Esophagus squamous epithelium (tissue), 5 donors: ENCODE measurements around the gene TUBE1. TPM values are rescaled to one million over a fixed set of nuclear protein-coding genes. Genes with fewer than 3 reads are reported as not detected.
A peak's percentile ranks its signal among the peaks of the same experiment; 100 is the strongest.

ENCODE experiments used
- DNase-seq: peaks from one replicate; lab custom pipeline; 2025; lab: John Stamatoyannopoulos, UW
- H3K27ac ChIP-seq, 4 donors: fragments of 200-600 bp; sonication (generic); one replicate each; pipeline ENCODE4 v1.5.1; 2016 to 2019; ENCODE audit warnings: mild to moderate bottlenecking in 1 of 4
- H3K27me3 ChIP-seq, 4 donors: fragments of 200-600 bp; sonication (generic); 1 replicate in 3 of 4; 2 replicates in 1 of 4; pipeline versions ENCODE4 v1.5.1 to v1.6.0; 2017 to 2021; ENCODE audit warnings: antibody characterized with exemption in 1 of 4
- H3K36me3 ChIP-seq, 3 donors: fragments of 200-600 bp; sonication (generic); one replicate each; pipeline ENCODE4 v1.5.1; 2016 to 2019
- H3K4me1 ChIP-seq, 3 donors: fragments of 200-600 bp; sonication (generic); one replicate each; pipeline ENCODE4 v1.5.1; 2017 to 2019
- H3K4me3 ChIP-seq, 4 donors: fragments of 200-600 bp; sonication (generic); 1 replicate in 3 of 4; 2 replicates in 1 of 4; pipeline ENCODE4 v1.5.1; 2016 to 2019; ENCODE audit warnings: mild to moderate bottlenecking in 2 of 4, moderate library complexity in 1 of 4
- H3K9me3 ChIP-seq, 3 donors: fragments of 200-600 bp; sonication (generic); one replicate each; pipeline ENCODE4 v1.5.1; 2016 to 2019
- POLR2A ChIP-seq, 4 donors: fragments of 450-650 bp; IDR thresholded peaks; one replicate each; pipeline ENCODE4 v1.6.1; 2017; ENCODE audit warnings: antibody characterized with exemption in 4 of 4, mild to moderate bottlenecking in 4 of 4, moderate library complexity in 3 of 4
- WGBS, 2 donors: methylation state at CpG; one replicate each; pipeline ENCODE4 v1.1.5; 2018; 5-methylcytosine and 5-hydroxymethylcytosine counted together
- intact Hi-C: fragments of 100-400 bp; cut with DNase I; formaldehyde crosslinking; loops from one replicate; pipeline ENCODE4 v1.15.0; 2022
- total RNA-seq, 4 donors: library from RNA; depleted of rRNA; stranded (reverse); fragments of >200 nt; gene quantifications; one replicate each; pipeline ENCODE4 v1.1.0, GENCODE V29; 2016
- TF ChIP-seq, protein P1 (sequence below), 6 experiments: fragments of 450-650 bp in 4 of 6; fragments of 200-600 bp in 2 of 6; sonication (generic) in 2 of 6; IDR thresholded peaks; one replicate each; pipeline ENCODE4 v1.5.1; 2016 to 2019; ENCODE audit warnings: antibody characterized with exemption in 6 of 6, mild to moderate bottlenecking in 4 of 6, moderate library complexity in 4 of 6
- donor health status: DM: yes; HTN: yes; CAD: no.

The TUBE1 gene
- total RNA-seq, 4 donors from 2014 or later, result 9.7 to 28.4 (median 12.9) TPM

DNA sequence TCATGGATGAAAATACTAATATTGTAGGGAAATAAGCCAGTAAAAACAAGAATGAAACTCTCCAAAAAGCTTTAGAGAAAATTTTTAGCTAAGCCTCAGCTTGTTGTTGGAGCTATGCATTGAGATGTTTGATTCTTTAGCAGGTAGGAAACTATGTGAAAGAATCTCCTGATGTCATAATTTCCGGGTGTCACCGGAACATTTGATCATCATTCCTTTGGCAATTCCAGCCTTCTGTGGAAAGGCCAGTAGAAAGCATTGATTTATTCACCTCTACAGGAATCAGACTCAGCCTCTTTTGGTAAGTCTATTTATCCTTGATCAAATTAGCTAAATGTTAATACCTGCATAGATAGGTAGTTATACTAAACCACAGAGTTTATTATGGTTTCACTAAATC is 9.6 kb upstream of the TUBE1 start:
- Histone ChIP-seq H3K27me3 (no peaks in the 10 kb centered on the region), H3K4me3 (no peak overlapping the region), H3K36me3 (peaks cover 0 to 13% (median 0%) of the 10 kb centered on the region in 3 donors), H3K4me1 (no peaks in the 10 kb centered on the region), H3K27ac (no peak overlapping the region), H3K9me3 (no peaks in the 10 kb centered on the region)
- intact Hi-C loops, result no loop called here
- WGBS, 2 donors, result 70 to 96% methylated on average over 2 of the region's 2 CpGs
- no peak for DNase-seq
- TF ChIP-seq, protein P1, sequence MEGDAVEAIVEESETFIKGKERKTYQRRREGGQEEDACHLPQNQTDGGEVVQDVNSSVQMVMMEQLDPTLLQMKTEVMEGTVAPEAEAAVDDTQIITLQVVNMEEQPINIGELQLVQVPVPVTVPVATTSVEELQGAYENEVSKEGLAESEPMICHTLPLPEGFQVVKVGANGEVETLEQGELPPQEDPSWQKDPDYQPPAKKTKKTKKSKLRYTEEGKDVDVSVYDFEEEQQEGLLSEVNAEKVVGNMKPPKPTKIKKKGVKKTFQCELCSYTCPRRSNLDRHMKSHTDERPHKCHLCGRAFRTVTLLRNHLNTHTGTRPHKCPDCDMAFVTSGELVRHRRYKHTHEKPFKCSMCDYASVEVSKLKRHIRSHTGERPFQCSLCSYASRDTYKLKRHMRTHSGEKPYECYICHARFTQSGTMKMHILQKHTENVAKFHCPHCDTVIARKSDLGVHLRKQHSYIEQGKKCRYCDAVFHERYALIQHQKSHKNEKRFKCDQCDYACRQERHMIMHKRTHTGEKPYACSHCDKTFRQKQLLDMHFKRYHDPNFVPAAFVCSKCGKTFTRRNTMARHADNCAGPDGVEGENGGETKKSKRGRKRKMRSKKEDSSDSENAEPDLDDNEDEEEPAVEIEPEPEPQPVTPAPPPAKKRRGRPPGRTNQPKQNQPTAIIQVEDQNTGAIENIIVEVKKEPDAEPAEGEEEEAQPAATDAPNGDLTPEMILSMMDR (IDR thresholded peaks at IDR 0.05), result no peak
- TF ChIP-seq POLR2A (IDR thresholded peaks at IDR 0.05), result no peak

DNA sequence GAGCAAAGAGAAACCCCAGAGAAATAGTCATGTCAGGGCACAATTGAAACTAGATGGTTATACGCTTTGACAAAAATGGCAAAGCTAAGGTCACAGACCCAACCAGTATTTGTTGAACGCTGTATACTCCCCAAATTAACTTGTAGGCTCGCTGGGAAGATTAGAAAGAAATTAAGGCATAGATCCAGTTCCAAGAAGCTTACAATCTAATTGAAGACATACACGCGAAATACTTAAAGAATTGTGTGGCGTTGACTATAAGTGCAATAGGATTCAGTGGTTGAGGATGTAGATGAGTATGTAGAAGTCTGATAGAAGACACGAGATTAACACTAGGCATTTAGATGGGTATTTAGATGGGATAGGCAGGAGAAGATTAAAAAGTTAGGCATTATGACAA is 634 bp upstream of the TUBE1 start:
- H3K27me3 ChIP-seq, result no peaks in the 10 kb centered on the region
- no peaks in the 10 kb centered on the region for H3K9me3 ChIP-seq
- peak overlapping the region; percentile 65 to 94 (median 82) for H3K4me3 ChIP-seq
- intact Hi-C loops, result no loop called here
- 20 to 21% methylated on average over 7 of the region's 7 CpGs for WGBS, 2 donors
- H3K27ac ChIP-seq, result peak overlapping the region; percentile 83 to 88 (median 86)
- no peak for DNase-seq
- H3K36me3 ChIP-seq, result peaks cover 0 to 22% (median 0%) of the 10 kb centered on the region in 3 donors
- H3K4me1 ChIP-seq, result peaks cover 0 to 20% (median 0%) of the 10 kb centered on the region in 3 donors
- TF ChIP-seq, protein P1 (IDR thresholded peaks at IDR 0.05), result no peak
- TF ChIP-seq POLR2A (IDR thresholded peaks at IDR 0.05), result no peak

DNA sequence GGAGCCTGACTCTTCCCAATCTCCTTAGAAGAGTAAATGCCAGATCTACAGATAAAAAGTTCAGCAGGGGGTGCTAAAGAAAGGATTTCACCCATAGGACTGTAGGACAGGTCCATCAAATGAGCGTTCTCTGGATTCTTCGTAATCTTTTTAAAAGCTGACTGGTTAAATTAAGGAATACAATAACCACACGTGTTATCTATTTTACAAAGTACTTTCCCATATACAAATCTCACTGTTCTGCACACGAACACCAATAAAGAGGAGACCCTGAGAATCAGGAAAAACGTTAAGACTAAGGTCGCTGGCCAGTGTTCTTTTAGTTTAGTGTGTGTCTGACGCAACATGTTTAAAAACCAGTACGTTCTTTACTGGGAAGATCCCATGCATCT is 542 bp downstream of the TUBE1 start:
- no peaks in the 10 kb centered on the region for H3K27me3 ChIP-seq
- peak overlapping the region; percentile 83 to 88 (median 86) for H3K27ac ChIP-seq
- no peak for TF ChIP-seq POLR2A (IDR thresholded peaks at IDR 0.05)
- peaks cover 0 to 20% (median 0%) of the 10 kb centered on the region in 3 donors for H3K4me1 ChIP-seq
- intact Hi-C loops, result no loop called here
- 0% methylated on average over 8 of the region's 8 CpGs for WGBS, 2 donors
- peaks cover 0 to 27% (median 0%) of the 10 kb centered on the region in 3 donors for H3K36me3 ChIP-seq
- H3K4me3 ChIP-seq, result peak overlapping the region; percentile 65 to 94 (median 82)
- DNase-seq, result no peak
- no peaks in the 10 kb centered on the region for H3K9me3 ChIP-seq

DNA sequence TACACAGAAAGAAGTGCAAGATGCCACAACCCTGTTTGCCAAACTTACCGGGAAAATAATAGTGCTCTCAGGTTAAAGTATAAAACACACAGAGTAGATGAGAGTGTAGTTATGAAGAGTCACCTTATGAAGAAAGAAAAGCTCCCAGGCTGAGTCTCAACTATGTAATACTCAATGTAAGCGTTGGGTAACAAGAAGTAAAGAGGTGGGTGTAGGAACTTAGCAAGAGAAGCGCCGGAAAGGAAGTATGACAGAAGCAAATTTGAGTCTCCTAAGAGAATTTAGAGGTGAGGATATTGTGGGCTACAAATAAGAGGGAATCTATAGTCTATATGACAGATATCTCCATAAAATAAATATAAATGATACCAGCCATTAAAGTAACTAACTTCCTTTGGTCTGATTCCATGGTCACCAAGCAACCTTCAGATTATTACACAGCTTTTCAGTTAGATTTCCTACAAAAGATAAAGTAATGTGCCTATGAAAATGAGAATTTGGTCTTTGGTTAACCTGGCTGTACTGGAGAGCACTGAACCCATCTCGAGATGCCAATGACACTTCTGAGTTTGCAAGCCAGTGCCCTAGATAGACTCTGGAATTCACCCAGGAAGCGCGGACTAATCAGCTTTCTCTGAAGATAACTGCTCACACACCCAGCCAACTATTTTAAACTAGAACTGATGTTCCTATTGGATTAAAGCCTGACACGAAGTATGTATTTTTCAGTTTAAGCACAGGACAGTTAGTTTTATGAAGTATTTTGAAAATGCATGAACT is 1.8 kb downstream of the TUBE1 start:
- DNase-seq, result no peak
- H3K36me3 ChIP-seq, result peaks cover 0 to 36% (median 0%) of the 10 kb centered on the region in 3 donors
- 87 to 93% methylated on average over 8 of the region's 8 CpGs for WGBS, 2 donors
- no peaks in the 10 kb centered on the region for H3K27me3 ChIP-seq
- no peaks in the 10 kb centered on the region for H3K9me3 ChIP-seq
- intact Hi-C loops, result no loop called here
- no peak overlapping the region for H3K27ac ChIP-seq
- no peak for TF ChIP-seq POLR2A (IDR thresholded peaks at IDR 0.05)
- TF ChIP-seq, protein P1 (IDR thresholded peaks at IDR 0.05), result no peak
- peaks cover 0 to 20% (median 0%) of the 10 kb centered on the region in 3 donors for H3K4me1 ChIP-seq
- no peak overlapping the region for H3K4me3 ChIP-seq

DNA sequence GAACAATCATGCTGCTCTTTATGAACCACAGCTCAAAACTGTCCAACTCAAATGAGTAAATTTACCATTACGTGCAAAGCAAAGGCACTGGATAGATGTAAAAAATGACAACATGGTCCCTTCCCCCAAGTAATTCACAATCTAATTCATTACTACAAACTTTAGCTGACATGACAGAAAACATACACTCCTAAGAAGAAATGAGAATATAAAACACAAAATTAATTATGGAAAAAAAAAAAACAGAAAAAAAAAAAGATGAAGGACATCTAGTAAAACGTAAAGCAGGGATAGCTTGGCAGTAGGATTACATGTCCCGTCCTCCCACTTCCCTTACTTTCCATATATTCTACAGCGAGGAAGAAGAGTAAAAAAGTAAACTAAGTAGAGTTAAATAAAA is 5.7 kb downstream of the TUBE1 start:
- Histone ChIP-seq H3K4me3 (no peak overlapping the region), H3K9me3 (no peaks in the 10 kb centered on the region), H3K27ac (no peak overlapping the region), H3K4me1 (peaks cover 0 to 11% (median 0%) of the 10 kb centered on the region in 3 donors), H3K27me3 (no peaks in the 10 kb centered on the region), H3K36me3 (peaks cover 0 to 75% (median under 1%) of the 10 kb centered on the region in 3 donors)
- 82 to 86% methylated on average over 4 of the region's 4 CpGs for WGBS, 2 donors
- TF ChIP-seq POLR2A (IDR thresholded peaks at IDR 0.05), result no peak
- TF ChIP-seq, protein P1 (IDR thresholded peaks at IDR 0.05), result no peak
- intact Hi-C loops, result no loop called here
- no peak for DNase-seq
